Right lobe of liver (tissue), 4 donors: ENCODE measurements around the gene CCL4L2.
"Not testable (repeated sequence)": the region's sequence is repeated elsewhere in the genome, so short reads cannot be mapped to it uniquely, and the experiment has no call there.

Experiments used
- CTCF ChIP-seq, 4 donors: fragments of 200-600 bp in 3 of 4; fragments of 450-650 bp in 1 of 4; IDR thresholded peaks; one replicate each; pipeline versions ENCODE4 v1.5.1 to v1.8.0; 2016 to 2022; ENCODE audit warnings: antibody characterized with exemption in 4 of 4, mild to moderate bottlenecking in 2 of 4
- POLR2A ChIP-seq: fragments of 450-650 bp; IDR thresholded peaks from one replicate; pipeline ENCODE4 v1.6.1; 2017; ENCODE audit warnings: antibody characterized with exemption, mild to moderate bottlenecking
- donor health status: DM: no; HTN: no; CAD: no.
- donor health status: DM: no; HTN: no; CAD: no.
- donor health status: DM: no; HTN: yes; CAD: no.

GRCh38 chr17:36215406-36216308 lies 4.8 kb downstream of the CCL4L2 start:
- TF ChIP-seq CTCF (IDR thresholded peaks at IDR 0.05); POLR2A: not testable (repeated sequence)
